Urothelium cell line (cell line): ENCODE results near the gene TBX4.
A peak's percentile ranks its signal among the peaks of the same experiment; 100 is the strongest.
"Not testable (repeated sequence)": the region's sequence is repeated elsewhere in the genome, so short reads cannot be mapped to it uniquely, and the experiment has no call there.

Source experiments
- DNase-seq: peaks from one replicate; pipeline ENCODE4 v3.0.0; 2011; ENCODE audit warnings: low spot score, mixed read lengths
- FAIRE-seq: peaks from 2 replicates; lab custom pipeline; 2011; peaks lifted over from hg19 to GRCh38; lab: Jason Lieb, UNC

Gene TBX4

GRCh38 chr17:61494325-61495160, 42.3 kb downstream of the TBX4 start:
- FAIRE-seq (no peak), DNase-seq (no peak)

- DNase-seq (peak; percentile 92), FAIRE-seq (peak; percentile 61)
These were observed 43.1 kb downstream of the TBX4 start for GRCh38 chr17:61495161-61495857.

GRCh38 chr17:61496174-61496956, 44.1 kb downstream of the TBX4 start:
- no peak for DNase-seq

GRCh38 chr17:61496957-61497653, 44.9 kb downstream of the TBX4 start:
- FAIRE-seq, result peak; percentile 67
- no peak for DNase-seq

More at GRCh38 chr17:61496174-61496956, 44.1 kb downstream of the TBX4 start:
- FAIRE-seq, result peak; percentile 52

GRCh38 chr17:61498042-61498994, 46.1 kb downstream of the TBX4 start:
- FAIRE-seq, result no peak
- DNase-seq, result no peak

- FAIRE-seq (no peak), DNase-seq (no peak)
These were observed 47.4 kb downstream of the TBX4 start for GRCh38 chr17:61499632-61500031.

- DNase-seq, result no peak
- FAIRE-seq, result peak; percentile 58
These were observed 48.1 kb downstream of the TBX4 start for GRCh38 chr17:61500287-61500686.

GRCh38 chr17:61502292-61502691, 50.1 kb downstream of the TBX4 start:
- no peak for FAIRE-seq
- DNase-seq, result no peak

GRCh38 chr17:61503961-61504360, 51.7 kb downstream of the TBX4 start:
- DNase-seq (no peak), FAIRE-seq (peak; percentile 89)

GRCh38 chr17:61504697-61505096, 52.5 kb downstream of the TBX4 start:
- peak; percentile 59 for FAIRE-seq
- peak; percentile 82 for DNase-seq

GRCh38 chr17:61505846-61506627, 53.8 kb downstream of the TBX4 start:
- FAIRE-seq (peak; percentile 78), DNase-seq (no peak)

GRCh38 chr17:61507383-61508066, 55.3 kb downstream of the TBX4 start:
- FAIRE-seq, result no peak
- no peak for DNase-seq

- DNase-seq (no peak), FAIRE-seq (no peak)
These were observed 56.7 kb downstream of the TBX4 start for GRCh38 chr17:61508912-61509311.

- not testable (repeated sequence) for DNase-seq
- FAIRE-seq, result peak; percentile 65
These were observed 57.2 kb downstream of the TBX4 start for GRCh38 chr17:61509454-61509853.

GRCh38 chr17:61510237-61510636, 58.0 kb downstream of the TBX4 start:
- no peak for DNase-seq

GRCh38 chr17:61510991-61511390, 58.8 kb downstream of the TBX4 start:
- FAIRE-seq (no peak), DNase-seq (no peak)

More at GRCh38 chr17:61510237-61510636, 58.0 kb downstream of the TBX4 start:
- no peak for FAIRE-seq

- DNase-seq, result no peak
- FAIRE-seq, result no peak
These were observed 59.4 kb downstream of the TBX4 start for GRCh38 chr17:61511480-61512182.

- no peak for FAIRE-seq
- no peak for DNase-seq
These were observed 62.3 kb downstream of the TBX4 start for GRCh38 chr17:61514491-61514890.
